ENCODE measurements around the gene TMEM176B. TPM values are rescaled to one million over a fixed set of nuclear protein-coding genes. Genes with fewer than 3 reads are reported as not detected.

Gene TMEM176B
- total RNA-seq, 1 experiment from 2014 or later, result 0.31 TPM

DNA sequence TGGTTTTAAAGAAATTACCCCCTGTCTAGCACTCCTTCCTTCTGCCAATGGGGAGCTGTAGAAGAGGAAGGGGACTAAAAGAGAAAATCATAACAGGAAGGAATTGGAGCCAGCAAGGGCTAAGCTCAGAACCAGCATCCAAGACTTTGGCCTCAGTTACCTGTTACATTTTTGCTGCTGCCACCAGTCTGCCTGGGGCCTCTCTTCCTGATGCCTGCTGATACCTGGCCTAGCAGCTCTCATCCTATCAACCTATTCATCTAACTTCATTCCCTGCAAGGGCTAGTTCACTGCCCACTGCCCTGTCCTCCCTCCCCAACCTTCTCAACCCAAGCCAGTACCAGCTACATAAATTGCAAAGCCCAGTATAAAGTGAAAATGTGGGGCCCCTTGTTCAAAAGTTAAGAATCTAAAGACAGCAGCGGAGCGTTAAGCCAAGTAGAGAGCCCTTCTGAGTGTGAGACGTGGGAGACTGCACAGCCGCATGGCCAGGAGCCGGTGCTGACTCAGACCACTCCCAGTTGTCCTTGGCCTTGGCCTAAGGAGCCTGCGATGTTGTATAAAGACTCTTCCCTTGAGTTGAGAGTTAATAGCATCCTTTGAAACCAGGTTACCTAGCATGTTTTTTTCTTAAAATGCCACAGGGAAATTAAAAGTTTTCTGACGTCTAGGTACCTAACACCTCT, 38.9 kb upstream of the TMEM176B start:
- BruUV-seq (replicated peaks), result no TSS peak
- no peaks in the 10 kb centered on the region for H3K4me1 ChIP-seq (ENCODE audit: control insufficient read depth, insufficient read depth, low read length)
- TF ChIP-seq REST (IDR thresholded peaks at IDR 0.05; ENCODE audit: insufficient read depth in 1 of 2, low read depth in 2 of 2, low read length in 1 of 2) (no peak), CTCF (IDR thresholded peaks at IDR 0.05) (no peak), TCF7L2 (IDR thresholded peaks at IDR 0.05; ENCODE audit: low read depth, low read length) (no peak), POLR2AphosphoS5 (IDR thresholded peaks at IDR 0.05; ENCODE audit: low read depth, low read length) (no peak), SIN3A (IDR thresholded peaks at IDR 0.05; ENCODE audit: borderline replicate concordance, insufficient read depth, low read depth, low read length) (no peak)
- in situ Hi-C loops (cut with HindIII; ENCODE audit: low pct_unique_long_range_greater_than_20kb, low sequenced_read_pairs), result no loop called here
- intact Hi-C loops (cut with micrococcal nuclease; ENCODE audit: unreplicated experiment), result no loop called here
- no peaks in the 10 kb centered on the region; the same call in 1 of the 2 replicates for H3K27me3 ChIP-seq (ENCODE audit: control insufficient read depth, insufficient read depth, low read length)
- no peak overlapping the region for H3K4me3 ChIP-seq (ENCODE audit: low read depth in 2 of 2, low read length in 2 of 2)
- DNase-seq (ENCODE audit: low read depth, low spot score), result no peak
- H3K9me3 ChIP-seq (ENCODE audit: control insufficient read depth, insufficient read depth, low read depth, low read length), result no peaks in the 10 kb centered on the region
- no peak overlapping the region for H3K27ac ChIP-seq (ENCODE audit: low read length)
- no peaks in the 10 kb centered on the region for H3K36me3 ChIP-seq (ENCODE audit: control insufficient read depth, insufficient read depth, low read length)
- ChIA-PET POLR2A (no interaction called here), CTCF (no interaction called here)
- no peak for ATAC-seq

DNA sequence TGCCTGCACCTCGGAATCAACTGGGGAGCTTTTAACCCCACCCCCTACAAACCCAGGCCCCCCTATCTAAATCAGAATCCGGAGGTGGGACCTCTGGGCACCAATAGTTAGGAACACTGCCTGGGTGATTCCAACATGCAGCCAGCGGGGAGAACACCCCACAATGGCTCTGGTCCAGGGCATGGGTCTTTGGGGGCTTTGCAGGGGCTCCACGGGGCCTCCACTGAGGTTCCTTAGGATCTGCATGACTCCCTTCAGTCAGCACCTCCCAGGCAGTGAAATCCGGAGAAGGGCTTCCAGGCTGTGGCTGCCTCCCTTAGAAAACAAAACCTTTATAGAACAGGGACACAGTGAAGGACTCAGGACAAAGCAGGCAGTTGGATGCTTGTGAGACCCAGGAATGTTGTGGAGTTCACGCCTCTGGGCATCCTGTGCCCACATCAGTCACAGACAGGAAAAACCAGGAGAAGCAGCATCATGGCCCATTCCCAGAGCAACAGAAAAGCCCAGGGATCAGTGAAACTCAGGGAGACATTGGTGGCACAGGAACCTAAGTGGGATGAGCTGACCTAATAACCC, 35.6 kb upstream of the TMEM176B start:
- Histone ChIP-seq H3K9me3 (ENCODE audit: control insufficient read depth, insufficient read depth, low read depth, low read length) (no peaks in the 10 kb centered on the region), H3K27me3 (ENCODE audit: control insufficient read depth, insufficient read depth, low read length) (no peaks in the 10 kb centered on the region), H3K4me1 (ENCODE audit: control insufficient read depth, insufficient read depth, low read length) (no peaks in the 10 kb centered on the region), H3K27ac (ENCODE audit: low read length) (no peak overlapping the region), H3K36me3 (ENCODE audit: control insufficient read depth, insufficient read depth, low read length) (no peaks in the 10 kb centered on the region), H3K4me3 (ENCODE audit: low read depth in 2 of 2, low read length in 2 of 2) (no peak overlapping the region)
- in situ Hi-C loops (cut with HindIII; ENCODE audit: low pct_unique_long_range_greater_than_20kb, low sequenced_read_pairs) (no loop called here), intact Hi-C loops (cut with micrococcal nuclease; ENCODE audit: unreplicated experiment) (no loop called here)
- POLR2A ChIA-PET, result interaction anchor here (0.6 kb wide), 1 partner anchor 9 kb away, joined by 3 read pairs; no protein-coding TSS in a partner anchor
- TF ChIP-seq POLR2AphosphoS5 (IDR thresholded peaks at IDR 0.05; ENCODE audit: low read depth, low read length) (no peak), REST (IDR thresholded peaks at IDR 0.05; ENCODE audit: insufficient read depth in 1 of 2, low read depth in 2 of 2, low read length in 1 of 2) (no peak), CTCF (IDR thresholded peaks at IDR 0.05) (no peak), TCF7L2 (IDR thresholded peaks at IDR 0.05; ENCODE audit: low read depth, low read length) (no peak), SIN3A (IDR thresholded peaks at IDR 0.05; ENCODE audit: borderline replicate concordance, insufficient read depth, low read depth, low read length) (no peak)
- ATAC-seq (no peak), DNase-seq (ENCODE audit: low read depth, low spot score) (no peak)
- CTCF ChIA-PET, result no interaction called here
- BruUV-seq (replicated peaks), result no TSS peak
